Loucy (cell line): Measurements from ENCODE around the gene C1orf53.

Source experiments
- H2AFZ ChIP-seq: fragments of 200-600 bp; sonication (generic); 2 replicates; pipeline ENCODE4 v1.6.0; 2016; ENCODE audit warnings: antibody characterized with exemption, mild to moderate bottlenecking, low read length, moderate library complexity
- H3F3A ChIP-seq: fragments of 200-600 bp; 2 replicates; pipeline ENCODE4 v1.6.0; 2016; ENCODE audit warnings: antibody characterized with exemption, low read depth, mild to moderate bottlenecking
- H3K27me3 ChIP-seq: fragments of 200-600 bp; sonication (generic); 2 replicates; pipeline ENCODE4 v1.6.1; 2014; ENCODE audit warnings: low read length, mild to moderate bottlenecking; ENCODE audit not compliant: insufficient read depth, poor library complexity, severe bottlenecking
- H3K36me3 ChIP-seq: fragments of 200-600 bp; sonication (generic); 2 replicates; pipeline ENCODE4 v1.6.1; 2016; ENCODE audit warnings: low read length; ENCODE audit not compliant: insufficient read depth
- H3K4me1 ChIP-seq: fragments of 200-600 bp; sonication (generic); 2 replicates; pipeline ENCODE4 v1.5.1; 2014; ENCODE audit warnings: low read length, mild to moderate bottlenecking; ENCODE audit not compliant: insufficient read depth, poor library complexity, severe bottlenecking
- H3K4me2 ChIP-seq: fragments of 200-600 bp; sonication (generic); 2 replicates; pipeline ENCODE4 v1.6.0; 2014; ENCODE audit warnings: antibody characterized with exemption, low read length, low read depth, mild to moderate bottlenecking; ENCODE audit not compliant: poor library complexity, severe bottlenecking
- H3K4me3 ChIP-seq: fragments of 200-600 bp; sonication (generic); 2 replicates; pipeline ENCODE4 v1.5.1; 2014; ENCODE audit warnings: low read length, mild to moderate bottlenecking, mixed read lengths; ENCODE audit not compliant: poor library complexity, severe bottlenecking
- H3K79me2 ChIP-seq: fragments of 200-600 bp; sonication (generic); 2 replicates; pipeline ENCODE4 v1.6.1; 2014; ENCODE audit warnings: low read length; ENCODE audit not compliant: insufficient read depth
- H3K9ac ChIP-seq: fragments of 200-600 bp; sonication (generic); 2 replicates; pipeline ENCODE4 v1.6.0; 2014; ENCODE audit warnings: mild to moderate bottlenecking, low read depth, low read length, moderate library complexity; ENCODE audit not compliant: poor library complexity, severe bottlenecking
- H3K9me2 ChIP-seq: fragments of 200-600 bp; sonication (generic); replicated peaks from 2 replicates; pipeline ENCODE4 v1.6.1; 2016; ENCODE audit warnings: low read depth, low read length, mixed read lengths
- H3K9me3 ChIP-seq: fragments of 200-600 bp; sonication (generic); 2 replicates; pipeline ENCODE4 v1.6.1; 2014; ENCODE audit warnings: mild to moderate bottlenecking, antibody characterized with exemption, low read length, low read depth; ENCODE audit not compliant: insufficient read depth
- H4K20me1 ChIP-seq: fragments of 200-600 bp; sonication (generic); 2 replicates; pipeline ENCODE4 v1.6.0; 2014; ENCODE audit warnings: antibody characterized with exemption, low read length, mild to moderate bottlenecking; ENCODE audit not compliant: insufficient read depth, poor library complexity, severe bottlenecking
- CTCF ChIP-seq: fragments of 200-600 bp; sonication (generic); conservative IDR thresholded peaks from 2 replicates; pipeline ENCODE4 v1.5.1; 2014; ENCODE audit warnings: mild to moderate bottlenecking, antibody characterized with exemption, low read length
- EZH2phosphoT487 ChIP-seq: fragments of 200-600 bp; IDR thresholded peaks from 2 replicates; pipeline ENCODE4 v1.6.1; 2018; ENCODE audit warnings: antibody characterized with exemption, mild to moderate bottlenecking, moderate library complexity, borderline replicate concordance

Gene C1orf53

GRCh38 chr1:197859024-197859423, 43.4 kb upstream of the C1orf53 start:
- H3K9me3 ChIP-seq, result no peaks in the 10 kb centered on the region
- no peaks in the 10 kb centered on the region for H3K27me3 ChIP-seq
- H3F3A ChIP-seq, result 0 out of 2 replicates have a peak, but pooled peaks cover 4% of the 10 kb centered on the region
- no peaks in the 10 kb centered on the region for H4K20me1 ChIP-seq
- no peaks in the 10 kb centered on the region for H3K9me2 ChIP-seq
- TF ChIP-seq CTCF (no peak), EZH2phosphoT487 (no peak)
- no peaks in the 10 kb centered on the region for H3K79me2 ChIP-seq
- H3K4me1 ChIP-seq, result peaks cover 9% of the 10 kb centered on the region
- H3K4me3 ChIP-seq, result no peak overlapping the region
- no peak overlapping the region for H3K9ac ChIP-seq
- H2AFZ ChIP-seq, result no peak overlapping the region
- H3K36me3 ChIP-seq, result no peaks in the 10 kb centered on the region
- H3K4me2 ChIP-seq, result no peak overlapping the region

- no peak overlapping the region for H3K4me2 ChIP-seq
- no peak overlapping the region for H3K9ac ChIP-seq
- no peaks in the 10 kb centered on the region for H3K79me2 ChIP-seq
- H3K9me3 ChIP-seq, result no peaks in the 10 kb centered on the region
- no peaks in the 10 kb centered on the region for H4K20me1 ChIP-seq
- H3K27me3 ChIP-seq, result no peaks in the 10 kb centered on the region
- TF ChIP-seq CTCF, result no peak
- no peak for TF ChIP-seq EZH2phosphoT487
- no peaks in the 10 kb centered on the region for H3K9me2 ChIP-seq
- no peak overlapping the region for H2AFZ ChIP-seq
- no peak overlapping the region for H3K4me3 ChIP-seq
- H3K36me3 ChIP-seq, result no peaks in the 10 kb centered on the region
- 0 out of 2 replicates have a peak, but pooled peaks cover 4% of the 10 kb centered on the region for H3F3A ChIP-seq
- H3K4me1 ChIP-seq, result peaks cover 9% of the 10 kb centered on the region
Observed at GRCh38 chr1:197862221-197862620, 40.2 kb upstream of the C1orf53 start.

GRCh38 chr1:197862671-197863070, 39.8 kb upstream of the C1orf53 start:
- Histone ChIP-seq H3K4me2 (no peak overlapping the region), H3K79me2 (no peaks in the 10 kb centered on the region), H3K27me3 (no peaks in the 10 kb centered on the region), H3K4me1 (peaks cover 9% of the 10 kb centered on the region), H2AFZ (no peak overlapping the region), H3K9me2 (no peaks in the 10 kb centered on the region), H3K9me3 (no peaks in the 10 kb centered on the region), H3K9ac (no peak overlapping the region), H4K20me1 (no peaks in the 10 kb centered on the region), H3F3A (0 out of 2 replicates have a peak, but pooled peaks cover 4% of the 10 kb centered on the region), H3K36me3 (no peaks in the 10 kb centered on the region), H3K4me3 (no peak overlapping the region)
- no peak for TF ChIP-seq CTCF
- TF ChIP-seq EZH2phosphoT487, result no peak
